HG03039 (cell line): ENCODE results near the gene SCN4B.
A peak's percentile ranks its signal among the peaks of the same experiment; 100 is the strongest.

ENCODE experiments used
- ATAC-seq: cut with Tn5 transposase; IDR thresholded peaks from one replicate; pipeline ENCODE4 v1.9.1; 2021; ENCODE audit warnings: mild to moderate bottlenecking, moderate library complexity; ENCODE audit not compliant: unreplicated experiment

Gene SCN4B

DNA sequence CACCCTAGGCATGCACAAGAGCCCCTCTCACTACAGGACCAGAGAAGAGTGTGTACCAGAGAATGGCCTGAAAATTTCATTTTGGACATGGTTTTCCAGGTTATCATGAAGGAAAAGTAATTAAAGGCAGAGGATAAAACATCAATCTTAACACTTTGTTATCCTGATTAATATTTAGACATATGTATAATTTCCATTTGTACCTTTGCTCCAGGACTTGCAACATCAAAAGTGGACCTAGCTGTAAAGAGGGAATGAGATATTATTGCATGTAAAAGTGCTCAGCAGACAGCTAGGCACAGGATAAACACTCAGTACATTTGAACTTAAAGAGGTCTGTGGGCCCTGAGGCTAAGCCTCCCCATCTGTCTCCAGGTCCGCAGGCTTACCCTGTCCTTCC is 2.0 kb upstream of the SCN4B start:
- no peak for ATAC-seq

DNA sequence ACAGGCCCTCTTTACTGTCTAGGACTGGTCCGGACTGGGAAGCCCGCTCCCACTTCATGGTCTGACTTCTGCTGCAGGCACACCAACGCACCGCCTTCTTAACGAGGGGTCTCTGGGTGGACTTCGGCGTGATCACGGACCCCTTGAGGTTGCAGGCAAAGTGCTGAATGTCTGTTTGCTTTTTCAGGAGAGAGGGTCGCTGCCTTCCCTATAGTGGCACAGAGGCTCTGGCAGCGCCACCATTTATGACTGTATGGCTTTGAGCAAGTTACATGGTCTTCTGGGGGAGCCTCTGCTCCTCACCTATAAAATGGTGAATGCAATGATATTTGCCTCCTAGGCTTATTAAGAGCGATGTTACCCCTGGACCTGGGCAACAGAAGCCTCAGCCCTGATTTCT is 1.4 kb upstream of the SCN4B start:
- ATAC-seq: no peak

DNA sequence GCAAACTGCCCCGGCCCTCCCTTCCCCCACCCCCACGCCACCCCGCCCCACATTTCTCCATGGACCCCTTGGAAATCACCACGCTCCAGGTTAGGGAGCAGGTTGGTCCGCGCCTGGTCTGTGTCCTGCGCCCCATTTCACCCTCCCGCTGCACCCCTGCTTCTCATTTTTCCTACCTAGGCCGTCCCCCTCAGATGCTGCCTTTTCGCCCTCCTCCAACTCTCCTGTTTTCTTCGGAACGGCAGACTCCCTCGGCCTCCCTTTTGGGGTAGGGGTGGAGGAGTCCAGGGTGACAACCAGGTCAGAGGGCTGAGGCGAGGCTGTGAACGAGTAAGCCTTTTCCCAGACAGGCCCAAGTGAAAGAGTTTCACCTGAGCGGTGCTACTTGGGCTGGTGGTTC is 893 bp upstream of the SCN4B start:
- no peak for ATAC-seq

DNA sequence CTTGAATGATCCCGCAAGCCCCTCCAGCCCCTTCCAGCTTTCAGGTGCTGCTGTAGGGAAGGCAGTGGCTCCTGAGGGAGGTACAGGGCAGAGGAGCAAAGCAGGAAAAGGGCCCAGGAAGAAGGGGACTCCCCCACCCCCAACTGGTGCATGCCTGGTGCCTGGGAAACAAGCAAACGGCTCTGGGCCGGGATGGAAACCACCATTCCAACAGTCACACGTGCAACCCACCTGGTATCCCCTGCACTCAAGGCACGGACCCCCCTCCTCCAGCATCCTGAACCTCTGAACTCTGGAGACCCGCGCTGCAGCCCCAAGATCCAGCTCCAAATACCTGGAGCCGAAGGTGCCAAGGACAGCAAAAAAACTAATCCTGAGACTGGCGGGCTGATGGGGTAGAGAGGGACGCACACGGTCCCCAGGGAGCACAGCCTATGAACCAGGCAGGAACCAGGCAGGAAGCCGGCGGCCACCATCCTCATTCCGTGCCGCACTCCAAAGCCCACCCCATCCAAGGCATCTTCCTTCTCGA is 537 bp downstream of the SCN4B start:
- no peak for ATAC-seq

DNA sequence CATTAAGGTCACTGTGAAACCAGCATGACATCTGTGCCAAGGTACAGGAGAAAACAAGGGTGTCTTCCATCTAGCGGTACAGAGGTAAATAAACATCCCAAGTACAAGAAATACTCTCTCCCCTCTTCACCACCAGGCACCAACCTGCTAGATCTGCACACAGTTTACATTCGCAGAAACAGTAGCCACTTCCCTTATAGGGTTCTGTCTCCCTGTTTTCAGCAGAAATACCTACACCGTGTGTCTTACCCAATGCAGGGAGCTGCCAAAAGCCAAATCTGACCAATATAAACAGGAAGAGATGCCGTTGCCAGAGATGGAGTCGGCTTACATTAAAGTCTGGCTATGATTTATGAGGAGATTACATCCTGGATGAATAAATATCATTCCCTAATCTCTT is 1.2 kb downstream of the SCN4B start:
- ATAC-seq: no peak

DNA sequence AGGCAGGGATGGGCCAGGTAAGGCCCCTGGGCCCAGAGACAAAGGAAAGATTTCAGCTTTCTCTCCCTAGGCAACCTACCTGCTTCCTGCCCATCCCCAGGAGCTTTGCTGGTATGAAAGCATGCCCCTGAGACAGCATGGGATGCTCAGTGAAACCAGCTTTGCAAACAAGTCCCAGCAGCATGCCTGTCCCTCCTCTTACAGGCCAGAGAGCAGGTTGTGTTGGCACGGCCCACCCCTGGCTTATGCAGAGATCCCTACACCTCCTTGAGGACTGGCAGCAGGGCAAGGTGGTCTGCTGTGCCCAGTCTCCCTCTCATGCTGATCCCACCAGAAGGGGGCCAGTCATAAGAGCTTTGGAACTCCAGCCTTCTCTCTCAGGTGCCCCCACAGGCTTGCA is 3.1 kb downstream of the SCN4B start:
- ATAC-seq: no peak

DNA sequence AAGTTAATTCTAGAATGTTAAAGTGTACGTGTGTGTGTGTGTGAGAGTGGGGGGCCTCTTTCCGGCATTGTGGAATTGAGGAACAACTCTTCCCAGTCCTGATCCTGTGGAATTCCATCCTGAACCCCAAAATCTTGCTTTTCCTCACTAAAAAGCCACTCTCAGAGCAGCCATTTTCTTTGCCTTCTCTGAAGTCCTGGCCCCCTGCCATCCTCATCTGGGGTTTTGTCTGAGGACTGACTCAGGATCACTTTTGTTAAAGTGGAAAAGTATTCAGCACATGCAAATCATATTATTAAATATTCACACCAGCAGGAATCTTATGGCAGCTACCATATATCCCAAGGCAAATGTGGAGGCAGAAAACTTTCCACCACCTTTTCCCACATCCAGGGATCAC is 3.8 kb downstream of the SCN4B start:
- ATAC-seq: no peak

DNA sequence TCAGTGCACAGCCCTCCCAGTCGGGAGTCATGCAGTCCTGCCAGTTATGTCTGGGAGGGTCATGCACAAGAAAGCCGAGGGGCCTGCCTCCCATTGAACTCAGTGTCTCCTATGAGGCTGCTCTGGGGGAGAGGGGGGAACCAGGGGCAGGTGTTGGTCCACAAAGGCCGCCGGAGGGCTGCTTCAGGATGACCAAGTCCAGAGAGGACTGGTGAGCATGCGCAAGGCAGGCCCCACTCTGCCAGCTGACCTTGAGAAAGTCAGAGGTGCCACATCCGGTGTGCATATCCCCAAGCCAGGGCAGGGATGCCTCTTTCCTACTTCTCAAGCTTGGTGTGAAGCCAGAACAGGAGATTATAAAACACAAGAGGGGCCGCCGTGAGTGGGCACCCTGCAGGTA is 4.4 kb downstream of the SCN4B start:
- ATAC-seq: no peak

DNA sequence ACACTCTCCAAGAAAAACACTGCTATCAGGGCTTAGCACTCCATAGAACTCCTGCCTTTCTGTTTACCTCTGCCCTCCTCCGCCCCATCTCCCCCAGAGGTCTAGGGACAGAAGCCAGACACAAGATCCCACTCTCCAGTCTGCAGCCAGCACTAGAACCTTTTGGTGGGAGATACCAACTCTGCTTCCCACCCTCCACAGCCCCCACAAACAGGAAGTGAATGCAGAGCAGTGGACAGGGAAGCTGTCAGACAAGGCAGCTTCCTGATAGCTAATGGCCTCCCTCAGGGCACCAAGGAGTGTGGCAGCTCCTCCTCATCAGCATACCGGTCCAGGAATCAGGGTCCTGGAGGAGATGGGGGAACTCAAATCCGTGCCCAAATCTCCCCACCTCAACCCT is 5.1 kb downstream of the SCN4B start:
- ATAC-seq: no peak

DNA sequence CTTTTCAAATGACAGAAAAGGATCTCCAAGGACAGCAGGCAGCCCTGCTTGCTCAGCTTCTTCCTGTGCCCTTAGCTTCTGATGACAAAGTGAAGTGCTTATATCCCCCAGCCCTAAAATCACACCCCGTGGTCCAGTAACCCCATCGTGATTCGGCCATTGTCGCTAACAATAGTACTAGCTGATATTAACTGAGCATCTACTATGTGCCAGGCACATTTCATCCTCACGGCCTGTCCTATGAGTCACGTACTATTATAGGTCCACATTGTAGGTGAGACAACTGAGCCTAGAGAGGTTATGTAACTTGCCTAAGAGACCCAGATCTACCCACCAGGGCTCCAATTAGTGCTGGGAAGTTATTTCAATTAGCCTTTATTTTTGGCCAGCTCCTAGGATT is 6.1 kb downstream of the SCN4B start:
- no peak for ATAC-seq

DNA sequence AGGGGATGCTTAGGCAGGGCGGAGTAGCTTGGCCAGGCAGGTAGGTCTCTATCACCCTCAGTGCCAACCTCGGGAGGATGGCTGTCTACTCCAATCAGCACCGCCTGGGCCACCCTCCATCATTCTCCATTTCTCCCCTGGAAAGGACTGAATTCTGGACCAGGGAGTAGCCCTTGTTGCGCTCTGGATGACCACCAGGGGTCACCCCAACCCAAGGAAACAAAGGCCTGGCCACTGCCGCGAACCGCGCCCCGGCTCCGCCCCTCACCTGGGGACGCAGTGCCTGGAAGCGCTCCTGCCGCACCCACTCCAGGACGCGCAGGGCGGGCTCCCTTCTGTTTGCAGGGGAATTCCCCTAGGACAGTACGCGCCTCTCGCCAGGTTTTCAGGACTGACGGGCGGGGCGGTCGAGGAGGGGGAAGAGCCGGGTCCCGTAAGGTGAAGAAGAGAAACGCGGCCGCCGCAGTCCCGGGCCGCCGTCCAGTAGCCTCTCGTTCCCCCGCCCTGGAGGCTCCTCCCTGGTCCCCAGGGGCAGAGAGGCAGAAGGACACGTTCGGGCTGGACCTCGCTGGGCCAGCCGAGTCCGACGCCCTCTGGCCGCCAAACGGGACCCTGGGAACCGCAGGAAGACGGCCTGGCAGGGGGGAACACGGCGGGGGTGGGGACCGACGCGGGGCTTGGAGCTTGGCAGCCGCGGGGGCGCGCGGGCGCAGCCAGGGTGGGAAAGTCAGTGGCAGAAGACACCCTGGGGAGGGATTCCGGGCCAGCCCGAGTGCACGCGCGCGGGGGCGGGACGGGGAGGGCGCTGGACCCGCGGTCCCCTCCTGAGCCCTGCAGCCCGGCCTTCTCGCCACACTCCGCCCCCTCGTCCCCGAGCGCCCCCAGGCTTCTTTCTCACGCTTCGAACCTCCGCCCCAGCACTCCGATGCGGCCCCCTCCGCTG is 7.1 kb downstream of the SCN4B start:
- ATAC-seq: peak; percentile 61

DNA sequence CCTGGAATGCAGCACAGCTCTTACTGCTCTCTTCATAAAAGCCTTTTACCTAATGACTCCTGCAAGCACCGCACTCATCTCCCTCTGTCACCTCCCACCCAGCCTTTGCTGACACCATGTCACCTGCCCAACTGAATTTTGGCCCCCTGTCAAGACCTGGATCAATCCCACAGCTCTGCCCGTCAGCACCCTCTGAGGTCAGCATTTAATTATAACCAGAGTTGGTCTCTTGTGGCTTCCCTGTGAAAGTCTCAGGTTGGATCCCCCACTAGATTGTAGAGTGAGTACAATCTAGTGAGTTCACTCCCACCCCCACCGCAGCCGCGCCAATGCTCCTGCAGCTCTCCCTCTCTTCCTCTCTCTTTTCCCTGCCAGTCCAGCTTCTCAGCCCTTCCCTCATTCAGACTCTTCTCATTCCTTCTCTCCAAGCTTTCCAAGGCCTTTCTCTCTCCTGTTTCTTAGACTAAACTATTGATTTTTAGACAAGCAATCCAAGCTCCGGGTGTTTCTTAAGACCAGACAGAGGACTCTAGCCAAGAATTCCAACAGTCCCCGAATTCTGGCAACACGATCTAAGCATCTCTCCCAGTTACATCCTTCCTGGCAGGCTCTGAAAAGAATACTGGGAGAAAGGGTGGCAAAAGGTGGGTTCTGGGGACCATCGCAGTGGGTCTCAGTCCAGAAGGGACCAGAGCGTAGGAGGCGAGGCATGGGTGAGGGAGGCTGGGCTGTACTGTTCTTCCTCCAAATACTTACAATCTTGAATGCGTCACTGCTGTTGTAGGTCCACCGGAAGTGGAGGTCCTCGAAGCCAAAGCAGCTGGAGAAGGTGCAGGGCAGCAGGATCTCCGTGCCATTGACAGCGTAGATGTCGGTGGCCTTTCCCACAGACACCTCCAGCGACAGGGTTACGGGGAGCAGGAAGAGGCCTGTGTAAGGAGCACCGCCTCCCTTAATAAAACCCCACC is 8.0 kb downstream of the SCN4B start:
- ATAC-seq: no peak

DNA sequence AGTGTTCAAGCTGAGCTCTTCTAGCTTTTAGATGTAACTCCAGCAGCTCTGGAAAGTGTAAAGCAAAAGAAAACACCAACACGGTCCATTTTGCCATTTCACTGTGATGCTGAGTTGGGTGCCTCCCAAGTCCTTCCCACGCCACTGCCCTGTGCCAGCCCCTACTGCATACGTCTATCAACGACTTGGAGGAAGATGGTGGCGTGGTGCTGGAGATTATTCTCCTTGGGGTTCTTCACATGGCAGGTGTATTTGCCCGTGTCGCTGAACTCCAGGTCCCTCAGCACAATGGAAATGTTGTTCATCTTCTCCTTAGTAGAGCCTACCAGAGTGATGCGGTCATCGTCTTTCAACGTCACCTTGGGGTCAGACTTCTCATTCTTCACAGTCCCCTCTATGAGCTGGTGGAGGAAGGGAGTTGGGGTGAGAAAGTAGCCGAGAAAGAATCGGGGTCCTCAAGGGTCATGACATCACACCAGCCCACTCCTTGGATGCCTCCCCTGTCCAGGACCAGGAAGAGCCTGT is 8.9 kb downstream of the SCN4B start:
- no peak for ATAC-seq

DNA sequence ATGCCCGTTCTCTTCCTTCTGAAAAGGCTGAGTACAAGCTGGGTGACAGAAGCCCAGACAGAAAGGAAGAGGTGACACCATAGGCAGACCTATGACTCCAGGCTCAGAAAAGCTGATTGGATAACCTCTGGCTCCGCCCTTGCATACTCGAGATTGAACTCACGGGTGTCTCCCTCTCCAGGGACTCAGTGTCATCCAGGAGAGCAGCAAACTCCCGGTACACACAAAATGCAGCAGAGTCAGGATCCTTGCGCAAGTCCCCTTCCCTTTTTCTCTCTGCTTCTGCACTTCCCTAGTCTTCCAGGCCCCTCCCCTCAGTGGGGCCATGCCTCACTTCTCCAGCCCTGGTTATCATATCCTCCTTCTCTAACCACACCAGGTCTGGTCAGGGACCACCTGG is 9.8 kb downstream of the SCN4B start:
- no peak for ATAC-seq

DNA sequence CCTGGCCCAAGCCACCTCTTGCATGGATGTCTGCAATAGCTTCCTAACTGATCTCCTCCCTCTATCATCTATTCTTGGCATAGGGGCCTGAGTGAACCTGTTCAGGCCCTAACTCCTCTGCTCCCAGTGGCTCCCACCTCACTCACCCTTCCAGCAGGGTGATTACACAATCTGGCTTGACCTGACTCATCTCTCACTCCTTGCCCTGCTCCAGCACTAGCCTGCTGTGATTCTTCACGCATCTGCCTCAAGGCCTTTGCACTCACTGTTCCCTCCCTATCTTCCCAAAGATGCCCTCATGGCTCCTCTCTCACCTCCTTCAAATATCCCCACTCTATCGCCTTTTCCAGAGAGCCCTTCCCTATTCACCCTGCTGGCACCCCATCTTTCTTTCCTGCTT is 10.5 kb downstream of the SCN4B start:
- ATAC-seq: no peak

DNA sequence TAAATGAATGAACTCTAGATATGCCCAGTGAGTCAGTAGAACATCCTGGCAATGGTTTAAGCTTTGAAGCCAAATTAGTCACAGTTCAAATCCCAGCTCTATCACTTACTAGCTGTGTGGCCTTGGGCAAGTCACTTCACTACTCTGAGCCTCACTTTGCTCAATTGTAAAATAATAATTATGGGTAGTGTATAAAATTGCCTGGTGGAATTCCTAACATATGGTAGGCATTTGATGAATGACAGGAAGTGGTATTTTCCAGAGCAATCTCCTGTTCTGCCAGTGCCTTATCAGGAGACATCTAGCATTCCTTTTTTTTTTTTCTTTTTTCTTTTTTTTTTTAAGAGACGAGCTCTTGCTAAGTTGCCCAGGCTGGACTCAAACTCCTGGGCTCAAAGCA is 13.0 kb downstream of the SCN4B start:
- no peak for ATAC-seq

DNA sequence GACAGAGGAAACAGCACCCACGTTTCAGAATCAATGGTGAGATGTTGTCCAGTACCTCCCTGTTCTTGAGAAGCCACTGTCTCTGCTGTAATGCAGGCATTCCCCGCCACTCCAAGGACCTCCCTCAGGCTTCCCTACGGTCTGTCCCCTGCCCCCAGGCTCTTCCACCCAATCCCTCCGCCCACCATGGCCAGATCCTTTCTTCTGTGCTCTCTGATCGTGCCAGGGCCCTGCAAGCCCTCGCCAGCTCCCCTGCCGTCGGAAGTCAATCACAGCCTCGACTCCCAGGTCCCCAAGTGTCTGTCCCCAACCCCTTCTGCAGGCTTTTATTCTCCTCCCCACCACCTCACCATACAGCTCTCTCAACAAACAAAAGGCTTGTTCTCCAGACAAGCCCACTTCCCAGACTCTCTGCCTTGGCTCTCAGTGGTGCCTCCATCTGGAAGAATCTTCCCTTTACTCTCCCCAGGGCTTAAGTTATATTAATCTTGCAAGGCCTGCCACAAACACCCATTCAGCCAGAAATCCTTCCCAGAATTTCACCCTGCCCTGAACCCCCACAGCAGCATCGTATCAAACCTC is 13.7 kb downstream of the SCN4B start:
- ATAC-seq: no peak

DNA sequence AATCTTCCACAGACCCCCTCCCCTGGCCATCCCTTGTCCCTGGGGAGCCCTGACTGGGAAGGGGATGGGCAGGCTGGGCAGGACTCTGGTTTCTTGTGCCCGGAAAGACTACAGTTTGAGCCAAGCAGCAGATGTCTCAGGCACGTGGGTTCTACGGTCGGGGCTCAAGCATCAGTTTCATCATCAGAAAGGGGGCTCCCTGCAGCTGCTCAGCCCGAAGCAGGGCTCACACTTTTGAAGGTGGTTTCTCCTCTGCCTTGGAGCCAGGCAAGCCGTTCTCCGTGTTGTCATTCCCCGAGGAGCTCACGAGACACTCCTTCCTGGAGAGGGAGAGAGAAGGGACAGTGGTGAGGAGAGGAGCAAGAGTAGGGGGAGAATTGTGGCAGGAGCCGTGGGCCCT is 15.8 kb downstream of the SCN4B start:
- no peak for ATAC-seq

DNA sequence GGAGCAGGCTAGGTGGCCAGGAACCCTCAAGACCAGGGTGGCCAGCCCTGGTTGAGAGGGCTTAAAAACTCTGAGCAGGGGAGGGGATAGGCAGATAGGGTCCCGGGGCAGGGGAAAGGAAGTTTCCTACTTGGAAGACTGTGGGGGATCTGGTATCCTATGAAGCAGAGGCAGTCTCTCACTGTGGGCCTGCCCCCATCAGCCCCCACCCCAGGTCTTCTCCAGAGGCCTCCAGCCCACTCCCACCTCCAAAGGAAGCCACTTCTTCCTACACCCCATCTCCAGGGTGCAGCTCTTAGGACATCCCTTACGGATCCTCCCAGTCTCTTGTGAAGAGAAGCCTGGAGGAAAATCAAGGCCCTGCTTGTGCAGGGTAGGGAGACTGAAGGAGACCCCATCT is 16.3 kb downstream of the SCN4B start:
- ATAC-seq: no peak

DNA sequence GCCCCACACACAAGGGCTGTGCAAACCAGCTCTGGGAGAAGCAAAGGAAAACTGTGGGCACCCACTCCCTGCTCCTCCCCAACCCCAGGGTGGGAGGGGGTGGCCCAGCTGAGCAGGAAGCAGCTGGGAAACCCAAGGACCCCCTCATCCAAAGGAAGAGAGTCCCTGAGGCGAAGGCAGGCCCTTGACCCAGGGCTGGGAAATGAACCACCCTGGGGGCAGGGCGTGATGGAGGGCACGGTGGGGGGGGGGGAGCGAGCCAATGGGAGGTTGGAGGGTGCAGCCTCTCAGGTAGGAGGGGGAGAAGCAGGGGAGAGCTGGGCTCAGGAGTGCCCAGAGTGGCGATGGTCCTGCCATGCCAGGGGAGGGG is 16.8 kb downstream of the SCN4B start:
- no peak for ATAC-seq
